HG03565 (cell line): Measurements from ENCODE around the gene DNAJB1.
A peak's percentile ranks its signal among the peaks of the same experiment; 100 is the strongest.

Source experiments
- ATAC-seq: cut with Tn5 transposase; IDR thresholded peaks from one replicate; pipeline ENCODE4 v1.9.1; 2021; ENCODE audit warnings: mild to moderate bottlenecking, moderate library complexity; ENCODE audit not compliant: unreplicated experiment

The DNAJB1 gene

GRCh38 chr19:14497228-14497921 lies 20.8 kb downstream of the DNAJB1 start:
- no peak for ATAC-seq

GRCh38 chr19:14496834-14497227 lies 21.4 kb downstream of the DNAJB1 start:
- no peak for ATAC-seq

- peak; percentile 65 for ATAC-seq
These were observed 22.0 kb downstream of the DNAJB1 start, which contains the start of gene GIPC1 for GRCh38 chr19:14496029-14496833. GIPC1 (minus strand) TSS chr19:14496127; CDS start chr19:14482976, 13,151 bp downstream.

- ATAC-seq = no peak
These were observed 22.5 kb downstream of the DNAJB1 start for GRCh38 chr19:14495672-14496028.

GRCh38 chr19:14494910-14495671 lies 23.1 kb downstream of the DNAJB1 start:
- ATAC-seq = no peak

GRCh38 chr19:14494411-14494810 lies 23.8 kb downstream of the DNAJB1 start:
- ATAC-seq = no peak

GRCh38 chr19:14492756-14493337 lies 25.4 kb downstream of the DNAJB1 start:
- ATAC-seq = no peak

- ATAC-seq = no peak
These were observed 30.6 kb downstream of the DNAJB1 start for GRCh38 chr19:14487370-14488125.

- no peak for ATAC-seq
These were observed 35.8 kb downstream of the DNAJB1 start for GRCh38 chr19:14482172-14482941.

GRCh38 chr19:14480700-14481079 lies 37.5 kb downstream of the DNAJB1 start:
- ATAC-seq = no peak

GRCh38 chr19:14479975-14480699 lies 38.1 kb downstream of the DNAJB1 start:
- no peak for ATAC-seq

- no peak for ATAC-seq
These were observed 38.8 kb downstream of the DNAJB1 start for GRCh38 chr19:14479309-14479974.

GRCh38 chr19:14478113-14478545 lies 40.1 kb downstream of the DNAJB1 start:
- no peak for ATAC-seq

GRCh38 chr19:14477418-14478112 lies 40.6 kb downstream of the DNAJB1 start:
- no peak for ATAC-seq

GRCh38 chr19:14476673-14477401 lies 41.4 kb downstream of the DNAJB1 start:
- ATAC-seq = no peak

GRCh38 chr19:14476327-14476672 lies 41.9 kb downstream of the DNAJB1 start:
- ATAC-seq = no peak
